Cardiac muscle cell (in vitro differentiated cells and primary cell): Measurements from ENCODE around the gene TMEM220. TPM values are rescaled to one million over a fixed set of nuclear protein-coding genes. Genes with fewer than 3 reads are reported as not detected.

Experiments
- DNase-seq, 2 donors: peaks; one replicate each; pipeline versions ENCODE4 v3.0.0 to v3.0.0-alpha.2; 2010 to 2017; ENCODE audit warnings: low read depth in 1 of 2, low spot score in 1 of 2
- H3K27ac ChIP-seq: fragments of 200-600 bp; sonication (generic); 2 replicates; pipeline ENCODE4 v1.5.1; 2016
- H3K27me3 ChIP-seq: fragments of 200-600 bp; sonication (generic); 2 replicates; pipeline ENCODE4 v1.6.0; 2016; ENCODE audit warnings: control low read depth
- H3K36me3 ChIP-seq: fragments of 200-600 bp; sonication (generic); 2 replicates; pipeline ENCODE4 v1.5.1; 2016; ENCODE audit warnings: control low read depth
- H3K4me1 ChIP-seq: fragments of 200-600 bp; sonication (generic); 2 replicates; pipeline ENCODE4 v1.8.1; 2017; ENCODE audit warnings: low read depth, mild to moderate bottlenecking, mixed run types
- H3K4me3 ChIP-seq: fragments of 200-600 bp; sonication (generic); 2 replicates; pipeline ENCODE4 v1.5.1; 2016; ENCODE audit warnings: mild to moderate bottlenecking
- H3K9me3 ChIP-seq: fragments of 200-600 bp; sonication (generic); 2 replicates; pipeline ENCODE4 v1.5.1; 2017; ENCODE audit warnings: low read depth, mild to moderate bottlenecking, control low read depth
- CTCF ChIP-seq: IDR thresholded peaks from 2 replicates; pipeline ENCODE4 v1.5.1; 2012; ENCODE audit warnings: low read depth, mild to moderate bottlenecking, low read length
- polyA plus RNA-seq: library from polyadenylated mRNA; unstranded; fragments of >200 nt; fragmentation: Nextera tagmentation; extraction: Ambion mirVana; gene quantifications from 2 replicates; pipeline ENCODE4 v1.2.1, GENCODE V29; 2016
- total RNA-seq: library from RNA; depleted of rRNA; stranded (reverse); fragments of >200 nt; gene quantifications from 2 replicates; pipeline ENCODE4 v1.2.3, GENCODE V29; 2016

TMEM220 gene
- total and polyA plus RNA-seq, 2 experiments from 2014 or later, result 0.15 to 2.8 TPM

- Histone ChIP-seq H3K36me3 (no peaks in the 10 kb centered on the region), H3K4me1 (peaks cover 23% of the 10 kb centered on the region), H3K27ac (no peak overlapping the region), H3K27me3 (no peaks in the 10 kb centered on the region), H3K4me3 (no peak overlapping the region), H3K9me3 (no peaks in the 10 kb centered on the region)
- no peak for DNase-seq
- no peak for TF ChIP-seq CTCF
Measured at GRCh38 chr17:10741416-10742135, 11.8 kb upstream of the TMEM220 start.

DNA sequence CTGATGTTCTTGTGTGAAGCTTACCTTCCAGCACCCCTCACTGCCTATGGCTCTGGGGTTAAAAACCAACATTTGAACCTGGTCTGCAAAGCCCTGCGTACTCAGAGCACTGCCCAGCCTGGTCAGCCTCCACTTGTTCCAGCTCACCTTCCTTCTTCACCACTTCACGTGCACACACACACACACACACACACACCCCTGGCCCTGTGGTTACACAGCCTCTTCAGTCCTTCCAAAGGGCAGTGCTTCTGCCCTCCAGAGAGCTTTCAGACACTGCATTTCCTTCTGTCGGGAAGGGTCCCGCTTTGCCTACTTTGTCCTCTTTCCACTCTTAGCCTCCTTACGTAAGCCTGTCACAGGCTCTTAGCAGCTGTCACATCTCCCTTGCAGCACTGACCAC lies 9.6 kb upstream of the TMEM220 start:
- DNase-seq, result peak in 1 of 2 donors; percentile 11
- no peaks in the 10 kb centered on the region for H3K36me3 ChIP-seq
- no peaks in the 10 kb centered on the region for H3K27me3 ChIP-seq
- H3K9me3 ChIP-seq, result no peaks in the 10 kb centered on the region
- no peak overlapping the region for H3K27ac ChIP-seq
- no peak overlapping the region for H3K4me3 ChIP-seq
- TF ChIP-seq CTCF, result no peak
- H3K4me1 ChIP-seq, result peaks cover 11% of the 10 kb centered on the region

GRCh38 chr17:10738521-10739258 lies 8.9 kb upstream of the TMEM220 start:
- DNase-seq, result peak in 1 of 2 donors; percentile 10
- TF ChIP-seq CTCF, result no peak
- no peaks in the 10 kb centered on the region for H3K36me3 ChIP-seq
- no peaks in the 10 kb centered on the region for H3K27me3 ChIP-seq
- no peaks in the 10 kb centered on the region for H3K9me3 ChIP-seq
- no peak overlapping the region for H3K27ac ChIP-seq
- peaks cover 10% of the 10 kb centered on the region for H3K4me1 ChIP-seq
- no peak overlapping the region for H3K4me3 ChIP-seq

DNA sequence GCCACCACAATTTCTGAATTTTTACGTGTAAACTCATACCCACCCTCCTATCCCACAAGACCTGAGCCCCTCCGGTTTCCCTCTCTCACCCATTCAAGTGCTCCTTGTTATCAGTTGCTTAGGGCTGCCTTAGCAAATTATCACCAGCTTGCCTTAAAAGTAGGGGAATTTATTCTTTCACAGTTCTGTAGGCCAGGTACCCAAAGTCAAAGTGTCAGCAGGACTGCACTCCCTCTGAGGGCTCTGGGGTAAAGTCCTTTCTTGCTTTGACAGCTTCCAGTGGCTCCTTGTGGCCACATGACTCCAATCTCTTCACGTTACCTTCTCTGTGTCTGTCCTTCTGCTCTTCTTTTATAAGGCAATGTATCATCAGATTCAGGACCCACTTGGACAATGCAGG lies 7.9 kb upstream of the TMEM220 start:
- H3K36me3 ChIP-seq, result no peaks in the 10 kb centered on the region
- H3K9me3 ChIP-seq, result no peaks in the 10 kb centered on the region
- H3K4me1 ChIP-seq, result peaks cover 10% of the 10 kb centered on the region
- H3K27ac ChIP-seq, result no peak overlapping the region
- DNase-seq, result no peak
- no peak for TF ChIP-seq CTCF
- no peak overlapping the region for H3K4me3 ChIP-seq
- no peaks in the 10 kb centered on the region for H3K27me3 ChIP-seq

DNA sequence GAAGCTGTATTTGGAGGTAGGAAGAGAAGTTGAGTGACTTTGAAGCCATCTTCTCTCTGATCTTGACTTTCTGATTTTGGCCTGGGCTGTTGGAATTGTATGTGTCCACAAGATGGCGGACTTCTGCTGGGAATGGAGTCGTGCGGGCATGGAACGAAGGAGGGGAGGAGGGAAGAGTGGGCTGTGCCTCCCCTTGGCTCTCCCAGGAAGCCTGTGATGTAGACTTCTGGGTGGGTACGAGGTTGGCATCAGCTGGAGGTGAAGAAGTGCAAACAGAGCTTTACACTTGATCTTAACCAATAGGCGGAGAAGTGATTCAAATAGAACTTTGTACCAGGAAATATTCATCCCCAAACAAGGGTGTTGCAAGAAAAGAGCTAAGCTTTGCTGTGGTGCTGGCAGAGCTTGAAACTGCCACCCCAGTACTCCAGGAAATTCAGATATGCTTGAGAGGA lies 7.4 kb upstream of the TMEM220 start:
- Histone ChIP-seq H3K27me3 (no peaks in the 10 kb centered on the region), H3K9me3 (no peaks in the 10 kb centered on the region), H3K27ac (no peak overlapping the region), H3K4me1 (peaks cover 10% of the 10 kb centered on the region), H3K36me3 (no peaks in the 10 kb centered on the region), H3K4me3 (no peak overlapping the region)
- DNase-seq, result peak; percentile 72 to 74
- TF ChIP-seq CTCF, result peak; percentile 82
